NOMO-1 treated with dmso at 0.1 percent for 144 hours (cell line): ENCODE data around the gene ERBB2.
"Not testable (repeated sequence)": the region's sequence is repeated elsewhere in the genome, so short reads cannot be mapped to it uniquely, and the experiment has no call there.

Experiments
- DNase-seq: peaks from one replicate; lab custom pipeline; 2025; ENCODE audit not compliant: unreplicated experiment; lab: John Stamatoyannopoulos, UW

The ERBB2 gene

DNA sequence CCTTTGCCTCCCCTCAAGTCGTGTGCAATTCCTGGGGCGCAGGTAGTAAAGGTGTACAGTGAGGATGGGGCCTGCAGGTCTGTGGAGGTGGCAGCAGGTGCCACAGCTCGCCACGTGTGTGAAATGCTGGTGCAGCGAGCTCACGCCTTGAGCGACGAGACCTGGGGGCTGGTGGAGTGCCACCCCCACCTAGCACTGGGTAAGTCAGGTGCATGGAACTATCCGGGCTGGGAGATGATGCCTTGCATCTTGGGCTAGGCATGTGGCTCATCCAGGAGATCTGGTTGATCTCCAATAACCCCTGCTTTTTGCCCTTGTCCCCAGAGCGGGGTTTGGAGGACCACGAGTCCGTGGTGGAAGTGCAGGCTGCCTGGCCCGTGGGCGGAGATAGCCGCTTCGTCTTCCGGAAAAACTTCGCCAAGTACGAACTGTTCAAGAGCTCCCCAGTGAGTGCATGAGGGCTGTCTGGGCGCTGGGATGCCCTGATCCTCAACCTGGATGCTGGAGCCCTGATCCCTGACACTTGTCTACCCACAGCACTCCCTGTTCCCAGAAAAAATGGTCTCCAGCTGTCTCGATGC lies 43.1 kb downstream of the ERBB2 start:
- DNase-seq = no peak

DNA sequence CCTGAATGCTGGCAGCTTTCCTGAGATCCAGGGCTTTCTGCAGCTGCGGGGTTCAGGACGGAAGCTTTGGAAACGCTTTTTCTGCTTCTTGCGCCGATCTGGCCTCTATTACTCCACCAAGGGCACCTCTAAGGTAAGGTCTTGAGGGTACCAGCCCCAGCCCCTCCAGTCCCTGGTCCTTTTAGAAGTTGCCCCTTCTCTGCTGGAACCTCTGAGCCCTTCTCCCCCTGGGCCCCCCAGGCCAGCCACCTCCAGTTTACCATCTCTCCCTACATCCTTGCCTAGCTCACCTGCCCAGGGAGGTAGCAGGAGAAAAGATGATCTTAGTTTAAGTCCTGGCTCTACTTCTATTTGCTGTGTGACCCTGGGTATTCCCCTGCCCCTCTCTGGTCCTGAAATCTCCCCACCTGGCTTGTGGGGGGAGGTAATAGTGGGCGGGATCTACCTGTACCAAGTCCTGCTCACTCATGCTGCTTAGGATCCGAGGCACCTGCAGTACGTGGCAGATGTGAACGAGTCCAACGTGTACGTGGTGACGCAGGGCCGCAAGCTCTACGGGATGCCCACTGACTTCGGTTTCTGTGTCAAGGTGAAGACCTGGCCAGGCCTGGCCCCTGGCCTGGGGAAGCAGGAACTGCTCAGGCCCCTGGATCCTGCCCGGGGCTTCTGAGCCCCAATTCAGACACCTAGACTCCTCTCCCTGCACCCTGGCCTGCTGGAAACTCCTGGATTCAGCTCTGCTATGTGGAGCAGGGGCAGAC lies 44.4 kb downstream of the ERBB2 start:
- no peak for DNase-seq

DNA sequence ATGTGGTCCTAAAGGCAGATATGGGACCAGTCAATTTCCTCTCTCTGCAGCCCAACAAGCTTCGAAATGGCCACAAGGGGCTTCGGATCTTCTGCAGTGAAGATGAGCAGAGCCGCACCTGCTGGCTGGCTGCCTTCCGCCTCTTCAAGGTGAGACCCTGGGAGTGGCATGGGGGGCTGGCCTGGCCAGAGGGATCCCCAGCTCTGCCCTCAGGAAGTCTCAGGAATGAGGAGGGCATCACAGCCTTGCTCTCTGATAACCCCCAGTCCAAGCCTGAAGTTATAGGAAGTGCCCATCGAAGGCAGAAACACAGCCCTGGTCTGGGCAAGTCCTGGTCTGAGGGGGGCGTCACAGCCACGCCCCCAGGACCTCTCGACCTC lies 45.0 kb downstream of the ERBB2 start:
- no peak for DNase-seq

DNA sequence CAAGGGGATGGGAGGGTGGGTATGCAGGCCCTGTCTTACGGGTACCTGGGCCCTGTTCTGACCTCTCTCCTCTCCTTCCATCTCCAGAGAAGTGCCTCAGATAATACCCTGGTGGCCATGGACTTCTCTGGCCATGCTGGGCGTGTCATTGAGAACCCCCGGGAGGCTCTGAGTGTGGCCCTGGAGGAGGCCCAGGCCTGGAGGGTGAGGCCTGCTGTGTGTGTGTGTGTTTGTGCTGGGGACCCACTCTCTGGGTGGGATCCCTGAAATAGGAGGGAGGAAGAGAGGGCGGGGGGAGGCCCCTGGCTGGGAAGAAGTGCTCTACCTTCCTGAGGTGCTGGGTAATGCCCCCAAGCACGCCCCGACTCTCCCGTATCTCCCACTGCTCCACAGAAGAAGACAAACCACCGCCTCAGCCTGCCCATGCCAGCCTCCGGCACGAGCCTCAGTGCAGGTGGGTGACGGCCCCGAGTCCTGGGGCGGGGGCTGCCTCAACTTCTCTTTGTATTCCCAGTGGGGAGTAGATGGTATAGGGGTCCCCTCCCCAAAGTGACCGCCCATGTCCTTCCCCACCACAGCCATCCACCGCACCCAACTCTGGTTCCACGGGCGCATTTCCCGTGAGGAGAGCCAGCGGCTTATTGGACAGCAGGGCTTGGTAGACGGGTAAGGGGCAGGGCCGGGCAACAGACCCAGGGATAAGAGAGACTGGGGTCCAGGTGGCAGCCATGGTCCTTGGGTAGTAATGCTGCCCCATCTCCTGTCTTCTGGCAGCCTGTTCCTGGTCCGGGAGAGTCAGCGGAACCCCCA lies 45.7 kb downstream of the ERBB2 start:
- no peak for DNase-seq

DNA sequence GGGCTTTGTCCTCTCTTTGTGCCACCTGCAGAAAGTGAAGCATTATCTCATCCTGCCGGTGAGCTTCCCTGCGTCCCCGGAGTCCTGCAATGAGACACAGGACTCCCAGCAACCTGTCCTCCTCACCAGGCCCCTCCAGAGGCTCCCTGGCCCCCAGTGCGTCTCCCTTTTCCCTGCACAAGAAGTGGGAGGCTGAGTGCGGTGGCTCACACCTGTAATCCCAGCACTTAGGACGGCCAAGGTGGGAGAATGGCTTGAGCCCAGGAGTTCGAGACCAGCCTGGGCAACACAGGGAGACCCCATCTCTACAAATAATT lies 46.2 kb downstream of the ERBB2 start:
- DNase-seq = no peak

DNA sequence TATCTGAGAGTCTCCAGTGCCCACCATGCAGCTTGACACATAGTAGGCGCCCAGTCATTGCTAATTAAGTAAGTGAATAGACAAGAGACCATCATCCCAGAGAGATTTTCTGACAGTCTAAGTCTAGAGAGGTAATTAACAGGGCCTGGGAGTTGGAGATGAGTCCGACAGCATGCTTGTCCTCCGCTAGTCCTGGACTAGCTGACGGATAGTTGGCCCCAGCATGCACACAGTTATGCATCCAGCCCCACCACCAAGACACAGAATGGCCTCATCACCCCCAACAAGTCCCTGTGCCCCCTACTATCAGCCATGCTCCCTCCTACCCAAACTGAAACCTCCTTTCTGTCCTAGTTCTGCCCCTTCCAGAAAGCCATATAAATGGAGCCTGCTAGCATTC lies 47.9 kb downstream of the ERBB2 start:
- no peak for DNase-seq

DNA sequence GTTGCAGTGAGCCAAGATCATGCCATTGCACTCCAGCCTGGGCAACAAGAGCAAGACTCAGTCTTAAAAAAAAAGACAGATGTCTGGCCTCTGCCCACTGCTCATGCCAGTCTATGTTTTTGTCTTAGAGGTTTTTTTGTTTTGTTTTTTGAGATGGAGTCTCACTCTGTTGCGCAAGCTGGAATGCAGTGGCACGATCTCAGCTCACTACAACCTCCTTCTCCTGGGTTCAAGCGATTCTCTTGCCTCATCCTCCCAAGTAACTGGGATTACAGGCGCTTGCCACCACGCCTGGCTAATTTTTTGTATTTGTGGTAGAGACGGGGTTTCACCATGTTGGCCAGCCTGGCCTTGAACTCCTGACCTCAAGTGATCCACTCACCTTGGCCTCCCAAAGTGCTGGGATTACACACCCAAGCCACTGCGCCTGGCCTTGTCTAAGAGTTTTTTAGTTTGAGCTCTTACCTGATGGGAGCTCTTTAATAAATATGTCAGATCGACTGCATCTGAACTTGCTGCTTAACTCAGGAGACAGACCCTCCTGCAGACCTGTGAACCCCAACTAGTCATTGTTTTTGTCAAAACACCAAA lies 48.7 kb downstream of the ERBB2 start:
- DNase-seq = not testable (repeated sequence)

DNA sequence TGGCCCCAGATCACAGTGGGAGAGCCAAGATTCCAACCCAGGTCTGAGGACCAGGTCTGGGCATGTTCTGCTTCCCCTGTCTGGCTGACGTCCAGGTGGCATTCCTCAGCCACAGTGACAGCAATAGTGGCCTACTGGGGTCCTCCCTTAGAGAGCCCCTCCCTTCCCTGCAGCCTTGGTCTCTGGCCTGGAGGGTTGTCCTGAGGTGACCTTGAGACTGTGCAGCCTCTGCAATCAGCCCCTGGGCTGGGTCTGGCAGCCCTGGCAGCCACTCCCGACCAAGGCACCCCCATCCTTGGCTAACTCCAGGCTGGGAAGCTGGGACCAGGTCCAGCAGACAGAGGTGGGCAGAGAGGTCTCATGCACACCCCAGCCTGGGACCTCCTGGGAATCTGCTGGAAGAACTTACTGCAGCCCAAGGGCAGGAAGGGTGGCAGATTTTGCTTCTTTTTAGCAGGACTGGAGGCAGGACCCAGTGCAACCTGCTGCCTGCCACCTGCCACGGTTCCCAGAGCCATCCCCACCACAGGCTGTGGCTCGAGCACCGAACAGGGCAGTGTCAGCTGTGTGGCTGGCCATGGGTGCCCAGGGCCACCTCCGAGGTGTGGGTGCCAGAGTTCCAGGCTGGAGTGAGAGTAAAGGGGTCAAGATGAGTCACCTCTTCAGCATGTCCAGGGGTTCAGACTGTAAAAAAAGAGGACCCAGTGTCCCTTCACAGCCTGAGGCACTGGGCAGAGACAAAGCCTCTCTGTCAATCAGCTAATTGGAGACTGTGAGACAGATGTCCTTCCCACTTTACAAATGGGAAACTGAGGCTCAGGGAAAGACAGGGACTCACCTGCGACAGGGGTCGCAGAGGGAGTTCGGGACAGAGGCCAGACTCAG lies 50.5 kb downstream of the ERBB2 start:
- no peak for DNase-seq

DNA sequence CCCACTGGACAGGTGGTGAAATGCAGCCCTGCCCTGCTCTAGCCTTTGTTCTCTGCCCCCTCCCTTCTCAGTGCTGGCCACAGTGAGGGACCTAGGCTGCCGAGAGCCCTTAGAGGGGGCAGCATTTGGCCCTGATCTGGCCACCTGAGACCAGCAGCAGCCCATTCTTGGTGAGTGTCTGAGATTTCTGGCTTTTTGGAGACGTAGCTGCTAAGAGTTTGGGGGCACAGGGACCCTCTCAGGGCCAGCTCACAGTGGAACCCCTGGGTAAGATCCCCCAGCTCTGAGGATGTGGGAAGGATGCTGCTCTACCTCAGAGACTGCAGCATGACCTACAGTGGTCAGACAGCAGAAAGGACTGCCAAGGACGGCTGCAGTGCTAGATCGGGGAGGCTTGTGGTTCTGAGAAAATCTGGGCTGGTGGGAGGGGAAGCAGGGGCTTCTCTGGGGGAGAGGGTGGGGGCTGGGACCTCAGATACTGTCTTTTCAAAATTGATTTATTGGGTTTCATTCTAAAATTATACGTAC lies 51.2 kb downstream of the ERBB2 start:
- DNase-seq = no peak

DNA sequence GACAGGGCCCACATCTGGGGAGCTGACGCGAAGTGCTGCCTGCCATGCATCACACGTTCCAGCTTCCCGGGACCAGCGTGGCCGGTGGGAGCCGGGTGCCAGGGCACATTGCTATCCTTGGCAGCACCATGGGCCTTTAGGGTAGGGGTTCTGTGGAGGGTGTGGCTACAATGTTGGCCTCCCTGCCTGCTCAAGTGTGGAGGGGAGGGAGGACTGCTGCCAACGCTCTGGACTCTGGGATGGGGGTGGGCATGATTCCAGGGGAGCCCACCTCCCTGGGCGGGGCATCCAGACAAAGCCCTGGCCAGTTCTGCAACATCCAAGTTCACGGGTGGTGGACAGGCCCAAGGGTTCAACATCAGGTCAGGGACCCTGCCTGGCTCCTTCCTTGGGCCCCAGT lies 51.8 kb downstream of the ERBB2 start:
- no peak for DNase-seq

DNA sequence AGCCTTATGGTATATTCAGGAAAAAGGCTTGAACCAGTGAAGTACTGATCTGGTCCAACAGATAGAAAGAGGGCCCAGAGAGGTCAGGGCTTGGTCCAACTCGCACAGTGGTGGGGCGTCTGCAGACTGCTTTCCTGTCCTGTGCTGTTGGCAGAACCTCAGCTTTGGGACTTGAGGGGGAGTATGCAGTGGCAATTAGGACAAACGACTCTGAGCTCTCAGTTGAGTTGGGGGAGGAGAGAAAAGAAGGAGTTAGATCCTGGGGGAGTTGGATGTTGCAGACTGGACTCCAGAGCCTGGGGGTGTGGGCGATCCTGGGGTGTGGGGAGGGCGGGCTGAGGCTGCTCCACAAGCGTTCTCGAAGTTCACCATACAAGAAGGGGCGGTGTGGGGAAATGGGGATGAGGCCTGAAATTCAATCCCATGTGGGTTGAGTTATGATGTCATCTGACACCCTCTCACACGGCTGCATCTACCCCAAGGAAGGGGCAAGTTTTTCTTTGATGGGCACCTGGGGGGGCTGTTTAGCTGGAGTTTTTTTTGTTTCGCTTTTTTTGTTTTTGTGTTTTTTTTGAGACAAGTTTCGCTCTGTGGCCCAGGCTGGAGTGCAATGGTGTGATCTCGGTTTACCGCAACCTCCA lies 52.5 kb downstream of the ERBB2 start:
- DNase-seq = no peak

DNA sequence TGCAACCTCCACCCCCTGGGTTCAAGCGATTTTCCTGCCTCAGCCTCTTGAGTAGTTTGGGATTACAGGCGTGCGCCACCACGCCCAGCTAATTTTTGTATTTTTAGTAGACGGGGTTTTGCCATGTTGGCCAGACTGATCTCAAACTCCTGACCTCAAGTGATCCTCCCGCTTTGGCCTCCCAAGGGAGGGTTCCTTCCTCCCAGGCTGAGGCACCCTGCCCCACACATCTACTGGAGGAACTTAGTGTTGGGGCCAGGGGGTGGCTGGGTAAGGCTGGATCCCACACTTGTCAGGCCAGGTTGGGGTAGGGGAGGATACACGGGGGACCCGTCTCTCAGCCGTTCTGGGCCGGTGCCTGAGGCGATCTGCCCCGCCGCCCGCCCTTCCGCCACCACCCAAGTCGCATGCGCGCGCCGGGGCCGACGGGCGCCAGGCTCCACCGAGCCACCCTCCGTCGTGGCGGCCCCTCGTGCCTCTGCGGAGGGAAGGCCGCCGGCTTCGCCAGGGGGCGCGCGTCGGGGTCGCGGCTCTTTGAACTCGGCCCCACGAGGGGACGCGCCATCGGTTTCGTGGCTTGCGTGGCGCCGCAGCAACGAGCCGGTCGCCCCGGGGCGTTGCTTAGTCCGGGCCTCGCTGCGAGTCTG lies 53.8 kb downstream of the ERBB2 start:
- DNase-seq = no peak

DNA sequence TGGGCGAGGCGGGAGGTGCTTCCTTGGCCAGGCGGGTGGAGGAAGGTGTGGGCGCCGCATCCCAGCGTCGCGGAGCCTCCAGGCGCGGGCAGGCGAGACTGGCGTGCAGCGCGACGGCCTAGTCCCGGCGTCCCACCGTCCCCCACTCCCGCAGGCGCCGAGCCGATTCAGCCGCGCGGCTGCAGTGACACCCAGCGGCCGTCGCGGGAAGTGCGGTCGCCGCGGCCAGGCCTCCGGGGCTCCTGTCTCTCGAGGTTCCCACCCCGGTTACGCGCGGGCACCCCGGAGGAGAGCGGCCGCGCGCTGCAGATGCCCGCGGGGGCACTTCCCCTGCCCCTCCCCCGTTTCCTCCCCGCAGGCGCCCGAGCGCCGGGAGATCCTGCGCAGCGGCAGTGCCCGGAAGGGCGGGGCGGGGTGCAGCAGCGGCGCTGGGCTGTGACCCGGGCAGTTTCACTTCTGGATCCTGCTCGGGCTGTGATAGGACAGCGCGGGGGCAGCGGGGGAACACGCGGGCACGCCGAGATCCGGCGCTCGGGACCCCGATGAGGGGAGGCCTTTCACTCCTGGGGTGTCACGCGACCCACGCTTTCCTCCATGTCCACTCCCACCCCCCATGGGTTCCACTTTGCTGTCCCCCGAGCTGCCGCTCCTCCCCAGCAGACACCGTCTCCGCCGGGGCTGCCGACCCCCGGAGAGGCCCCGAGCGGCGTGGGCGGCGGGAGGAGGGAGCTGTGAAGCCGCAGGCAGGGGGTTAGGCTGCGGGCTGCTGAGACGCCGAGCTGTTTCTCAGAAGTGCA lies 54.5 kb downstream of the ERBB2 start:
- peak; percentile 97 for DNase-seq

DNA sequence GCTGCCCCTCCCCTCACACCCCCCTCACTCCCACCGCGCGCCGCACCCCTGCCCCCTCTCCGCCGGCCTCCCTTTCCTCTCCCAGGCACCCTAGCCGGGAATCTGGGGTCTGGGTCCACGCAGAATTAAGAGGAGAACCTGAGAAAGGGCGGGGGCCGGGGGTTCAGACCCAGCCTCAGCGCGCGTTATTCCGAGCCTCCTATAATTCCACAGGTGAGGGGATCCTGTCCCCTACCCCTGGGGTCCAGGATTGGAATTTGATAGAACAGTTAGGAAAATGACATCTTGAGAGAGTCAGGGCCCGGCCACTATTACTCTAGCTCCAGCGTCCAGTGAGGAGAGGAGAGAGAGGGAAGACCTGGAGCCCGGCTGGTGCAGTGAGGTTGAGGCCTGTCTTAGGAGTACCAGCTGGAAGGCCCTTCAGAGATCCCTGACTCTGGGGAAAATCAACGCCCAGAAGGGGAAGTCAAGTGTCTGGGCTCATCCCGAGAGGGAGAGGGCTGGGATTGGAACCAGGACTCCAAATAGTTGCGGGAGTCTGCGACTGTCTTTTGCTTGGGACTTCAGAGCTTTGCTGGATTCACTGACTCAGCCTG lies 55.2 kb downstream of the ERBB2 start:
- no peak for DNase-seq

DNA sequence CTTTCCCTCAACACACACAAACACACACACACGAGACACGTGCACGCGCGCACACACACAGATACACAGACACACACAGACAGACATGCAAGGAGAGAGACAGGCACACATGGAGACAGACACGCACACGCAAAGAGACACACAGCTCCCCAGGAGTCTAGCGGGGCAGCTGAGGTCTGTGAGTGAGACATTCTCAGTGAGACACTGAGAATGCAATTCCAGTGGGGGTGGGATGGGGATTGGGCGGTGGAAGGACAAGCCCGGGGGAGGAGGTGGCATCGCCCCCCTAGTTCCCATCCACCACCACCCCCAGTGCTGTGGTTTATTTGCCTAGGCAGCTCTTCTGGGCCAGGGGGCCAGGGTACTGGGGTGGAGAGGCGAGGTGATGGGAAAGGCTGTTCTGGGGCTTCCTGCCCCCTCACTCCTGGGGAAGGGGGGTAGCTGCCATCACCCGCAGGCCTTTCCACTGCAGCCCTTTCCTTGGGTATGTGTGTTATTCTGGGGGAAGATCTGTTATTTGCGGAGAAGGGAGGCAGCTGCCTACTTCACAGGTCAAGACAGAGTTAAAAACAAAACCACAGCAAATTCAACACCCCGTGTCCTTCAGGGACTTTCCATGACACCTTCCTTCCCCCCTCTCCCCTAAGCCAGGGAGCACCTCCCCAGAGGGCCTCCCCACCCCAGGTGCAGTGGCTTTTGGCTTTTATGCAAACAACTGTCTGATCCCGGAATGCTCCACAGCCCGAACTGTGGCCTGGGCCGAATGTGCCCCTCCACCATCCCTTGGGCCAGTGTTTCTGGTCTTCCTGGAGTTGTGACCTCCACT lies 55.9 kb downstream of the ERBB2 start:
- DNase-seq = no peak

DNA sequence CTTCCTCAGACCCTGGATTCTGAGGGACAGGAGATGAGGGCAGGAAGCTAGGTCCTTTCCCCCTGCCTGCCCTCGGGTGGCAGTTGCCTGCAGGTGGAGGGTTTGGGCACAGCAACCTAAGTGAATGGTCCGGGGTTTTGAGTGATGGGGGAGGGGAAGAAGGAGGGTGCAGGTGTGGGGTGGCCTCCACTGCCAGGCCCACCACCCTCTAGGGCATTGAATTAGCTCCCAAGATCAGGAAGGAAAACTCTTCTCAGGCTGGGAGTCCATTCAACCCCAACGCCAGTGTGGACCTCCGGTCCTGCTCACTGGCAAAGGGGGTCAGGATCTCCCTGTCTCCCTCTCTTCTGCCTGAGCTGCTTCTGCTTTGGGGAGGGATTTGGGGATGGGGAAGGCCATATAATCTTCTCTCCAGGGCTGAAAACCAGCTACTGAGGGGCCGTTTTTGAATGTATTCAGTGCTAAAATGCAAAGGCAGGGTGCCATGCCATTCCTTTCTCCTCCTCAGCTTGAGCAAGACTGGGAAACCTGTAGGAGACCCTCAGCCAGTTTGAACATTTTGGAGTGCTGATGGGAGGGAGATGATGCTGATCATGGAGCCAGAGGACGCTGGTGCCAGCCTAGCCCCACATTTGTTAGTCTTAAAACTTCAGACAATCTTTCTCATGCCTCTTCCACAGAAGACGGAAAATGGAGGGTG lies 56.7 kb downstream of the ERBB2 start:
- no peak for DNase-seq

DNA sequence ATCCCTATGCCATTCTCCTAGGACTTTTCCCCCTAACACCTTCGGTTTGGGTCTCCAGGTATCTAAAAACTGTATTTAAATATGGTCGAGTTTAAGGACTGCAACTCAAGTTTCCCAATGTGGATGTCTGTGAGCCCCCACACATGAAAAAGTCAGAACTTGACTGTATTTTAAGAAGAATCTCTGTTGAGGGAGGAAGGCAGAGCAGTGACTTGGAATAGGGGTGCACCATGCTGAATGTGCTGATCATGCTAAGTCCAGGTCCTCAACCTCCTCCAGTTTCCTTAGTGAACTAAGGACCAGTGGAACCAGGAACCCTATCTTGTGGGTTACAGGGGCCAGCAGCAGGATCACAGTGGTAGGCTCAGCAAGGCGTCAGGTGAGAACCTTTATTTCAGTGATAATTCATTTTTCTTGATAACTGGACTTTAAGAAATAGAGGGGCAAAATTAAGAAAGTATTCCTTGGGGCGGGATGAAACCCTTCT lies 57.4 kb downstream of the ERBB2 start:
- DNase-seq = no peak
